GM10248 (cell line): ENCODE results near the gene CPNE6.
"Not testable (repeated sequence)": the region's sequence is repeated elsewhere in the genome, so short reads cannot be mapped to it uniquely, and the experiment has no call there.

Experiments used
- CTCF ChIA-PET: fragments of 300-600 bp; sonication (Branson Sonifier 250); formaldehyde crosslinking; extraction: SDS; loops from one replicate; lab custom pipeline; 2021; ENCODE audit warnings: antibody characterized with exemption; lab: Yijun Ruan, JAX
- POLR2A ChIA-PET: fragments of 350-650 bp; sonication (Branson Sonifier 250); formaldehyde crosslinking; extraction: SDS; loops from one replicate; lab custom pipeline; 2020; ENCODE audit warnings: antibody characterized with exemption; lab: Yijun Ruan, JAX
- DNase-seq: peaks from one replicate; pipeline ENCODE4 v3.0.0; 2012; ENCODE audit errors: extremely low spot score
- TF ChIP-seq, protein P1 (sequence below): IDR thresholded peaks from 2 replicates; pipeline ENCODE4 v1.5.1; 2012; ENCODE audit warnings: mild to moderate bottlenecking, low read depth; ENCODE audit errors: extremely low read depth, missing control alignments, control extremely low read depth

CPNE6 gene

DNA sequence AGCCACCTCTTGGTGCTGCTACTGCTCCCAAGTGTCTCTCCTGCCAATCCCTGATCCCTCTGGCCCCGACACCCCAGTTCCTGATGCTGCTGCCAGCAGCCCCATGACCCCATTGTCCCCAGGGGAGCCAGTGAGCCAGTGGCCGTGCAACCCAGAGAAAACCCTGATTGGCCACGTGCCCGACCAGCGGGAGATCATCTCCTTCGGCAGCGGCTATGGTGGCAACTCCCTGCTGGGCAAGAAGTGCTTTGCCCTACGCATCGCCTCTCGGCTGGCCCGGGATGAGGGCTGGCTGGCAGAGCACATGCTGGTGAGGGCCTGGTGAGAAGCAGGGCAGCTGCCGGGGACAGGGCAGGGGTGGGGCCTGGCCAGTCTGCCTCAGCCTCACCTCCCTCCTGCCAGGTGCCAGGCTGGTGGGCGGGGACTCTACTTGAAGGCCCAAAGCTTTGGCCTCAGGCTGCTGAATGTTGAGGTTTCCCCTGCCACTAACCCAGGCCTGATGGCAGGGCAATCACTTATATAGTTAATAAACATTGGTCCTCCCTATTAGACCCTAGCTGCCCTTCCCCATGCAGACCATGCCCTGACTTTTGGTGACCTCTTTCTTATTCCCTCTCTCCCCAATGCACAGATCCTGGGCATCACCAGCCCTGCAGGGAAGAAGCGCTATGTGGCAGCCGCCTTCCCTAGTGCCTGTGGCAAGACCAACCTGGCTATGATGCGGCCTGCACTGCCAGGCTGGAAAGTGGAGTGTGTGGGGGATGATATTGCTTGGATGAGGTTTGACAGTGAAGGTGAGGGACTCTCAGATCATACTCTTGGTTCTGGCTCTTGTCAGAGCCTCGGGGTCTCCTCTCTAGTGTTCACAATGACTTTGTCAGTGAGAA is 27.8 kb downstream of the CPNE6 start:
- POLR2A ChIA-PET, result no interaction called here
- TF ChIP-seq, protein P1, sequence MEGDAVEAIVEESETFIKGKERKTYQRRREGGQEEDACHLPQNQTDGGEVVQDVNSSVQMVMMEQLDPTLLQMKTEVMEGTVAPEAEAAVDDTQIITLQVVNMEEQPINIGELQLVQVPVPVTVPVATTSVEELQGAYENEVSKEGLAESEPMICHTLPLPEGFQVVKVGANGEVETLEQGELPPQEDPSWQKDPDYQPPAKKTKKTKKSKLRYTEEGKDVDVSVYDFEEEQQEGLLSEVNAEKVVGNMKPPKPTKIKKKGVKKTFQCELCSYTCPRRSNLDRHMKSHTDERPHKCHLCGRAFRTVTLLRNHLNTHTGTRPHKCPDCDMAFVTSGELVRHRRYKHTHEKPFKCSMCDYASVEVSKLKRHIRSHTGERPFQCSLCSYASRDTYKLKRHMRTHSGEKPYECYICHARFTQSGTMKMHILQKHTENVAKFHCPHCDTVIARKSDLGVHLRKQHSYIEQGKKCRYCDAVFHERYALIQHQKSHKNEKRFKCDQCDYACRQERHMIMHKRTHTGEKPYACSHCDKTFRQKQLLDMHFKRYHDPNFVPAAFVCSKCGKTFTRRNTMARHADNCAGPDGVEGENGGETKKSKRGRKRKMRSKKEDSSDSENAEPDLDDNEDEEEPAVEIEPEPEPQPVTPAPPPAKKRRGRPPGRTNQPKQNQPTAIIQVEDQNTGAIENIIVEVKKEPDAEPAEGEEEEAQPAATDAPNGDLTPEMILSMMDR, result no peak

DNA sequence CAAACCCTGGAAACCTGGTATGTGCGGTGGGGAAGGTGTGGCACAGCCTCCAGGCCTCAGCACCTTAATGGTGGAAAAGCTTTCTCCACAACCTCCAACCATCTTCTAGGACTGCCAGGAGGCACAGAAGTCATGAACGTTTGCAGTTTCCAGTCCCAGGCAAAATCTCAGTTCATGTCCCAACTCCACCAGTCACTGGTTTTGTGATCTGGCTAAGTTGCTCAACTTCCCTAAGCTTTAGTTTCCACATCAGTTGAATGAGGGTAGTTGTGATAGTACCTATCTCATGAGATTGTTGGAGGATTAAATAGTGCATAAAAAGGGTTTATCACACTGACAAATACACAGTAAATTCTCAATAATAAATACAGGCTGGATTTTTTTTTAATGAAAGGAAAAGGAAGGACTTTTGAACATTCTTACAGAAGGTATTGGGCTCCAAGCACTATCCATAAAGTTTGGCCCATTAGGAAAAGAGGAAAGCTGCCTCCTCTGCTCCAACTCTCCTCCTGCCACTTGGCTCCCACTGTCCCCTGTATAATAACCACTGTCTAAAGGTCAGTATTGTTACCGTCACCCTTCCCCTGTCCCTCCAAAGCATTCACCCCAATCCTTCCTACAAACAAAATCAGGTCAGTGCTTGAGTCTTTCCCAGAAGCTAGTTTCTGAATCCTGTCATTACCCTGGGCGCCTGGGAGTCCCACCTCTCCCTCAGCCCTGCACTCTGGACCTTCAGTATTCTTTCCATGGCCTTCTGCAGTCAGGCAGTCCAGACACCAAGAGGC is 29.0 kb downstream of the CPNE6 start:
- POLR2A ChIA-PET, result no interaction called here
- no peak for DNase-seq
- TF ChIP-seq, protein P1, result no peak
- CTCF ChIA-PET, result interaction anchor here (13.5 to 13.9 kb wide), 2 partner anchors 5 to 6 kb away, joined by 246 read pairs; partner anchors contain the start of gene PCK2

More for the DNA sequence above, 27.8 kb downstream of the CPNE6 start:
- CTCF ChIA-PET, result interaction anchor here (1.4 to 13.9 kb wide), 3 partner anchors 5 to 18 kb away, joined by 5 to 246 read pairs (median 246); partner anchors contain the start of gene PCK2
- DNase-seq, result no peak

DNA sequence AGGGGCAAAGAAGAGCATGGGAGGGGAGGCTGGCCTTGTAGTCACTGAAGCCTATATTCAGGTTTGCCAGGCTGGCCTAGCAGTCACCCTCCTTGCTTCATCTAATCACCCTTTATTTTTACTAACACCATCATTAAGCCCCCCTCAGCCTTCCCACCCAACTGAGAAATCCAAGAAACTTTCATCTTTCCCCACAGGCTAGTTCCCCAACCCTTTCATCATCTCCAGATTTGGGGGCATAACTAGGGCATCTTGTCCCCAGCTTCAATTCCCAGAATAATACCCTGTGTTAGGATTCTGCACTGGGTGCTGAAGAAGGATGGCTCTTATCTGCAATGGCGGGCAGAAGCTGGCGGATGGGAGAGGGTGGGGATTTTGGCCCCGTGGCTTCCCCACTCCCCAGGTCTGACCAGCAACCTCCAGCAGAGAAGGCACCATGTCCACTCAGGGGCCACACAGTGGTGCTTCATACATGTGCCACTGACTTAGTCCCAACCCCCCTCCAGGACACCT is 29.7 kb downstream of the CPNE6 start:
- POLR2A ChIA-PET, result no interaction called here
- no peak for DNase-seq
- CTCF ChIA-PET, result interaction anchor here (13.5 to 13.9 kb wide), 2 partner anchors 4 to 7 kb away, joined by 246 read pairs; partner anchors contain the start of gene PCK2
- TF ChIP-seq, protein P1, result no peak

DNA sequence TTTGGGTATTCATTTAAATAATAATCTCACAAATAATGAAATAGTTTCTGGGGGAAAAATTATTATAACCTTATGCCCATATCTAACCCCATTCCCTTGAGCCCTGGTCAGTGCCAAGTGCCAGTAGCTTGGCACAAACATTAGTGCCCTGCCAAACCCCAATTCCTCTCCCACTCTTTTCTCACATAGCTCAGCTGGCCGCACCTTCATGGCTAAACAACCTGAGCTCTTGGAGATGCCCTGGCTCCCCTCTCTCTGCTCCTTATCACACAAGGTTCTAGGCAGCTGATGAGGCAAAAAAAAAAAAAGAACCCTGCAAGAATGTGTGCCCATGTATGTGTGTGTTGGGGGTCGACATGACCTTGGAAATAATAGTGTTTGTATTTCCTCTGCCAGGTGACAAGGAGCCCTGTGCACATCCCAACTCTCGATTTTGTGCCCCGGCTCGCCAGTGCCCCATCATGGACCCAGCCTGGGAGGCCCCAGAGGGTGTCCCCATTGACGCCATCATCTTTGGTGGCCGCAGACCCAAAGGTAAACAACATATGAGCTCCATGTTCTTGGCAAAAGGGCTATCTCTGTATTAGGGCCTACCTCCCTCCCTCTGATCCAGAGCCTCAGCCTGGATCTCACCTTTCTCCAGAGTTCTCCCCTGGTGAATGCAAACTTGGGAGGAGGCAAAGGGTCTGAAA is 31.1 kb downstream of the CPNE6 start:
- DNase-seq, result no peak
- TF ChIP-seq, protein P1, result no peak
- ChIA-PET CTCF (interaction anchor here (1.0 to 13.5 kb wide), 4 partner anchors 8 to 88 kb away, joined by 3 to 246 read pairs (median 4); partner anchors contain the start of genes DCAF11, NRL and PCK2), POLR2A (interaction anchor here (1.6 to 2.4 kb wide), 2 partner anchors 7 to 11 kb away, joined by 3 to 11 read pairs; partner anchors contain the start of genes DCAF11 and NRL)

DNA sequence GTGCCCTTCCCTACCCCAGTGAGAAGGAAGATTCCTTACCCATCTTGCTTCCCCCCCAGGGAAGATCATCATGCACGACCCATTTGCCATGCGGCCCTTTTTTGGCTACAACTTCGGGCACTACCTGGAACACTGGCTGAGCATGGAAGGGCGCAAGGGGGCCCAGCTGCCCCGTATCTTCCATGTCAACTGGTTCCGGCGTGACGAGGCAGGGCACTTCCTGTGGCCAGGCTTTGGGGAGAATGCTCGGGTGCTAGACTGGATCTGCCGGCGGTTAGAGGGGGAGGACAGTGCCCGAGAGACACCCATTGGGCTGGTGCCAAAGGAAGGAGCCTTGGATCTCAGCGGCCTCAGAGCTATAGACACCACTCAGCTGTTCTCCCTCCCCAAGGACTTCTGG is 32.1 kb downstream of the CPNE6 start:
- TF ChIP-seq, protein P1, result no peak
- no peak for DNase-seq
- CTCF ChIA-PET, result interaction anchor here (1.4 to 13.5 kb wide), 2 partner anchors 9 to 14 kb away, joined by 3 to 246 read pairs; partner anchors contain the start of gene PCK2
- POLR2A ChIA-PET, result interaction anchor here (1.6 to 2.4 kb wide), 2 partner anchors 8 to 11 kb away, joined by 3 to 11 read pairs; partner anchors contain the start of genes DCAF11 and NRL

DNA sequence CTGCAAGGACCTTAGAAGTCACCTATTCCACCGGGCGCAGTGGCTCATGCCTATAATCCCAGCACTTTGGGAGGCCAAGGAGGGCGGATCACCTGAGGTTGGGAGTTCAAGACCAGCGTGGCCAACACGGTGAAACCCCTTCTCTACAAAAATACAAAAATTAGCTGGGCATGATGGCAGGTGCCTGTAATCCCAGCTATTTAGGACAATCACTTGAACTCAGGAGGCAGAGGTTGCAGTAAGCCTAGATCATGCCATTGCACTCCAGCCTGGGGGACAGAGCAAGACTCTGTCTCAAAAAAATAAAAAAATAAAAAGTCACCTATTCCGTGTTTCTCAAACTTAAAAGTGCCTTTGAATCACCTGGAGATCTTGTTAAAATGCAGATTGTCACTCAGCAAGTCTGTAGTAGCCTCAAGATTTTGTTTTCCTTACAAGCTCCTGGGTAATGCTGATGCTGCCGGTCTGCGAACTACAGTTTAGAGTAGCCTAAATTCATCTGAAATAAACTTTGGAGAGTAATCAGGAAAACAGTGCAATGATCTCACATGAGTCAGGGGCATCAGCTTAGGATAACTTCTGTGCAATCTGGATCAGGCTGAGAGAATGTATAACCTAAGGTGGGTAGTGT is 34.4 kb downstream of the CPNE6 start:
- DNase-seq, POLR2A ChIA-PET: not testable (repeated sequence)
- CTCF ChIA-PET, result interaction anchor here (2.0 to 13.5 kb wide), 4 partner anchors 11 to 202 kb away, joined by 5 to 246 read pairs (median 63); partner anchors contain the start of genes CIDEB and PCK2
